ENCODE data around the gene PRDM16.

GRCh38 chr1:3234956-3235355, 166.0 kb downstream of the PRDM16 start:
- TF ChIP-seq CTCF (IDR thresholded peaks at IDR 0.05): no peak
- TF ChIP-seq POLR2AphosphoS5 (IDR thresholded peaks at IDR 0.05): no peak
- TF ChIP-seq POLR2A (IDR thresholded peaks at IDR 0.05): no peak
- TF ChIP-seq EP300 (IDR thresholded peaks at IDR 0.05): no peak
